ENCODE results near the gene KCNMA1.
A peak's percentile ranks its signal among the peaks of the same experiment; 100 is the strongest.
"Not testable (repeated sequence)": the region's sequence is repeated elsewhere in the genome, so short reads cannot be mapped to it uniquely, and the experiment has no call there.

Gene KCNMA1

DNA sequence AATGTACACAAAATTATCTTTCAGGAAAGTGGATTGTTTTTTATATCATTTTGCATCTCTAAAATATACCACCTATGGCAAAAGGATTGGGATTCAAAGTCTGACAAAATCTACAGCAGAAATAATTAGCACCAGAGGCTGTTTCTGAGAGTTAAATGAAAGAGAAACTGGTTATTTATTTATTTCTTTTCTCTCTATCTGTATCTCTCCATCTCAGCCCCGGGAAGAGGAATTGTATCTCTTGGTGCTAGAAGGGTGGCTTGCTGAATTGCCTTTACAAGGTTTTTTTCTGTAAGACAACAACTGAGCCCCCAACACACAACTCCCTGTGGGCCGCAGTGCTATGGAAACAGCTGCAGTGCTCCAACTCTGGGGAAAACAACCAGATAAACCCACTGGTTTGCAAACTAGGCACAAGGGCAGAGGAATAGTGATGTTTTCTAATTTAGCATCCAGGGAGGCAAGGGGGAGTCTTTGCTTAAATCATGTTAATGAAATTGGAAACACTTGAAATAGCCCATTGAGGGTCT is 249.0 kb downstream of the KCNMA1 start:
- DNase-seq = no peak

DNA sequence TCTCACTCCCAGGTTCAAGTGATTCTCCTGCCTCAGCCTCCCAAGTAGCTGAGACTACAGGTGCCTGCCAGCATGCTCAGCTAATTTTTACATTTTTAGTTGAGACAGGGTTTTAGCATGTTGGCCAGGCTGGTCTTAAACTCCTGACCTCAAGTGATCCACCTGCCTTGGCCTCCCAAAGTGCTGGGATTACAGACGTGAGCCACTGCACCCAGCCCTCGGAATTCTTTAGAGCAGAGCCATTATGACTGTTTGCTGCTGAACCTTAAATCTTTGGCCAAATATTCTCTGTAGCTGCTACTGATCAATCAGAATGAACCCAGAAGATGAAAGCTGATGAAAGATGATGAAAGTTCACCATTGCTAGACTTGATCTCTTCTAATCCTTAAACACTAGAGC is 249.9 kb downstream of the KCNMA1 start:
- not testable (repeated sequence) for DNase-seq

DNA sequence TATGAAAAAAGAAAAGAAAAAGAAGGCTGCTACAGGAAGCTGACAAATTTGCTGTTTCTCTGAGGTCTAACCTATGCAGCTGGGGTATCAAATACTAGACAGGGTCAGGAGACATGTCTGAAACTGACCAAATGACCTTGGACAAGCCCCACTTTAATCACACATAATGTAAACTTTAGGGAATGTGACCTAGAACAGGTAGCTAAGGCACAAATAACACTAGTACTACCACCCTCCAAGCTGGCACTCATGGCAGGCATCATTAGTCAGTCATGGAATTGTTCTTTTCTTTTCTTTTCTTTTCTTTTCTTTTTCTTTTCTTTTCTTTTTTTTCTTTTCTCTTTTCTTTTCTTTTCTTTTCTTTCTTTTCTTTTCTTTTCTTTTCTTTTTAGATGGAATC is 250.4 kb downstream of the KCNMA1 start:
- DNase-seq = no peak

DNA sequence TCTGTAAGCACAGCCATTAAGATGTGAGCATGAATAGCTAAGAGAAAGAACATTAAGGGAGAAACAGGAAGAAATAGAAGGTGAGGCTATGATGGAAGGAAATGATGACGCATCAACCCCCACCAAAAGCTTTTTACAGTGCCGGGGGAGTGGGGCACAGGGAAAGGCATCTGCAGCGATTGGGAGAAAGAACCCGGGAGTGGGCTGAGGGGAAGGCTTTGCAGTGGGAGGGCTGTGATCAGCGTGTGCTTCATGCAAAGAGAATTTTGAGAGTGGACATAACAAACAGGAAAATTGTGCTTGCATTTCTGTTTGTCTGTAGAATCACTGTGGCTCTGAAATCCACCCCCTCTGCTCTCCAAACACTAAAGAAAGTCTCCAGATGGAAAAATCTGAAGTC is 250.8 kb downstream of the KCNMA1 start:
- DNase-seq = no peak

DNA sequence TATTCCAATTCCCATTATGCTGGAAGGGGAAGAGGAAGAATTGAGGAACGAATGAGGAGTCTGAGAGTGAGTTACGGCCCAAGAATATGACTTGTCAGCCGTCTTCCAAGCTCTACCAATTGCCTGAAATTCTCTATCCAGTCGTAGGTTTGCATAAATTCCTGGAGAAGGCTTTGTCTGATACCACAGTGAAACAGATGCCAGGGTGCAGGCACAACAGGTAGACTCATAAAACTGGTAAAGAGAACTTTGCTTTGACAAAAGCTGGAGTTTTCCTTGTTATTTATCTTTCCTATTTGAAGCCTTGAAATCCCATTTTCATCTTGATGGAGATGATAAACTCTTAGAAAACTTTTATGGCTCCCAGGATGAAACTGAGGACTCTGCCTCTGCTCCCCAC is 251.2 kb downstream of the KCNMA1 start:
- no peak for DNase-seq

DNA sequence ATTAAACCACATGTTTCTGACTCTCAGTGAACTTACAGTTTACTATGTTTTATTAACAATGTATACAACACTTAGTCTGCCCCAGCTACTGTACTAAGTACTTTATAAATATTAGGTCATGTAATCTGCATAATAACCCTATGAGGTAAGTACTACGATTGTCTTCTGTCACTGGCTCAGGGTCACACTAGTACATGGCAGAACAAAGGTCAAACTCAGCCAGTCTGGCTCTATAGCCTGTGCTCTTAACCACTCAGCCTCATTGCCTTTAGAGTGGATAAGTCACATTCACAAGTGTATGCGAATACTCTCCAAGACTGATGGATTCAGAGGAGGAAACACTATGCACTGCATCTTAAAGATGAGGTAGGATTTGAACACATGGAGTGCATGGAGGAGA is 252.3 kb downstream of the KCNMA1 start:
- no peak for DNase-seq

DNA sequence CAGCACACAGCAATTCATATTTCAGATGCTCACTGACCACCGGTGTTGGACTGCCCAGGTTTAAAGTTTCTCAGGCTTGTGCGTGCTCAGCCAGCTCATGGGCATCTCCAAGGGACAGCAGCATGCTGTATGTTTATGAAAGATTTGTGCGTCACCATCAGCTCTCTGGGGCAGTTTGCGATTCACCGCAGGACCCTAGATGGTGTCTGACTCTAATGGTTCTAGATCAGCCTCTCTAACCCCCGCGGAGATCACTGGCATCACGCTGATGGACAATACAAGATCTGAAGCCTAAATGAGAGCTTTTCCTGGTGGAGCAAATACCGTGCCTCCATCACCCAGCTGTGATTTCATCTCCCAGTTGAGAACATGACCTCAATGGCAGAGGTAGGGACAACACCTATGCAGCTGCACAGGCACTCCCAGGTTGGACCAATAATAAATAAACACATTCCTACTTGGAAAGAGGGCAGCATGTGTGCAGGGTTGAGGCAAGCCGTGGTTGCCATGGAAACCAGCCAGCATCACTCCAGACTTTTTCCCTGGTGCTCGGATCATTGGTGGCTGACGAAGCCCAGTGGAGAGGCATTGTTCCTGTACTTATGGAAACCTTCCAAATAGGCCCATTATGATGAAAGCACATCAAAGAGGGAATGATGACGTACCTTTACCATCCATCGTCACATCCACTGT is 253.6 kb downstream of the KCNMA1 start:
- DNase-seq = peak in 2 of 3 experiments; percentile 25 to 73

DNA sequence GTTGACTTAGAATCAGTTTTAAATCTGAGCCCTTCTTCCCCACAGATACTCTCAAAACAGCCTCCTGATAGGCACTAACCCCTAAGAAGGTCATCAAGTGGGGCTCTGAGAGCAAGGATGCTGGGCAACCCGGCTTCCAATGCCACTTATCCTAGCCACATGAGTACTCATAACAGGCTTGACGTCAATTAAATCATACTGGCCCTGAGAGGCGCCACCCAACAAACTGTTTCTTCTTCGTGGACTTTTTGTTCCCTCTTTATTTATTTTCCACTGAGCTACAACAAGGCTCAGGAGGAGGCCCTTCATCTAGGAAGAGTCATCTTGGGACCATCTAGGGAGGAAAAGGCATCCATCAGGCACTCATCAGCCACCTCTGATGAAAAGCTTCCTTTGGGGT is 255.9 kb downstream of the KCNMA1 start:
- peak in 1 of 3 experiments; percentile 85 for DNase-seq

DNA sequence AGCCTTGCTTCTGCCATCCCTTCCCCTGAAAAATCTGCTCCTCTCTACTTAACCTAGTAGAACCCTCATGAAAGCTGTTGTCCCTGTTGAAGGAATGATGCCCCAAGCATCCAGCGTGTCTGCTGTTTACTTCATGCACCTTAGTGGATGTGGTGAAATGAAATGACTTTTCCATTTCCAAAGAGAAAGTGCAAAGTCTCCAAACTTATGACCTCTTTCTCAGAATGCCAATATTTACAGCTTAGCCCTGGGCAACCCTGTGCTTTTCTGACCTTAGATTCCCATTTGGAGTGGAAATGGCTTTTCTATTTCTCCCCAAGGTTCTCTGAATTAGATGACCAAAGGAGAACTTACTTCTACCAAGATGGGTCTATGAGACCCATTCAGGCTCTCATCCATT is 256.9 kb downstream of the KCNMA1 start:
- no peak for DNase-seq

DNA sequence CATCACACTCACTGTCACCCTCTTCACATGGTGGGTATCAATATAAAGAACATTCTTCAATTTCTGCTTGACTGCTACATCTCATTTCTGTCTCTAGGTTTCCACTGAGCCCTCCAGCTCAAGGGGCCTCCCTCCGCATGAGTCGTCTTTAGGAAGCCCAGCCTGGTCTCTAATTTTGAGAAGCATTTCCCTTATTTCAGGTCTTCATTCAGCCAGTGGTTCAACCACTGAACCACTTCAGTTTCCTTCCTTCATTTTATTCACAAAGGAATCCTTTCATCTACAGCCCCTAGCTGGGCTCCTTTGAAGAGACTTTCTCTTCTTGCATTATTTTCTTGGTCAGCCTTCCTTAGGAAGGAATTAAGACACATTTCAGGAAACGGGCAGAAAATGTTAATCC is 257.4 kb downstream of the KCNMA1 start:
- no peak for DNase-seq

DNA sequence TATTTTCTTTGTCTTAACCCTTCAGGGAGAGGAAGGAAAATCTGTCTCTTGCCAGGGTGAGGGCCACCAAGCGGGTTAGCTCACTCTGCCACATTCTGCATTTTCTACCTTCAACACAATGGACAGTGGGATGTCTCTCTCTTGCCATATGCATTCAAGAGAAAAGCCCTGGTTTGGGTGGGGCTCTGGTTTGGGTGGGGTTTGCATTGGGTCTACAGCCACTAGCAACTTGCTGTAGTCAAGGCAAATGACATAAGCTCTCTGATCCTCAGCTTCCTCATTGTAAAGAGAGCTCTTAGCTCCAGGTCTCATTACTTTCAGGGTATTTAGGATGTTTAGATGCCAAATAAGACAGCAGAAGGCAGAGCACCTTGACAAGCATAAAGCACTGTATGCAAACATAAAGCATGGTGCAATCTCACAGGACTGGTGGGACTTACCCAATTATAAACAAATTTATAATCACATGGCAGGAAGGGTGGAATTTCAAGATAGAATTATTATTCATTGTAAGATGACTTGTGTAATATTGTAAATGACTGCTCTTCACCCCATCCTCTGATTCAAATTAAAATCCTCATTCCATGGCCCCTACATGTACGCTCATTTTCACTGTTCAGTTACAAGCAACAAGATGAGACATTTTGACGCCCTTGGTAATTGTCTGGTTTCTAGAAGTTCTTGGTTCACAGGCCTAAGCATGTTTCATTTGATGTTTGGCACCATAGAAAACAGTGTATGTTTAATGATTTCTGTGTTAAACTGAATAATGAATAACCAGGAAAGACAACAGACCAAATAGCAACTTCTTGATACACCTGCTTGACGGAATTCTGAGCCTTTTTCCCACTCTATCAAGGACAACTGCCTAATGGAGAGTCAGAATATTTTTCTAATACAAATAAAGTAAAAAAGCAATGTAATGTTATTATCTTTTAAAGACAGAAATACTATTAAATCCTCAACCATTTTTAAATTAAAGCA is 258.9 kb downstream of the KCNMA1 start:
- DNase-seq = no peak

DNA sequence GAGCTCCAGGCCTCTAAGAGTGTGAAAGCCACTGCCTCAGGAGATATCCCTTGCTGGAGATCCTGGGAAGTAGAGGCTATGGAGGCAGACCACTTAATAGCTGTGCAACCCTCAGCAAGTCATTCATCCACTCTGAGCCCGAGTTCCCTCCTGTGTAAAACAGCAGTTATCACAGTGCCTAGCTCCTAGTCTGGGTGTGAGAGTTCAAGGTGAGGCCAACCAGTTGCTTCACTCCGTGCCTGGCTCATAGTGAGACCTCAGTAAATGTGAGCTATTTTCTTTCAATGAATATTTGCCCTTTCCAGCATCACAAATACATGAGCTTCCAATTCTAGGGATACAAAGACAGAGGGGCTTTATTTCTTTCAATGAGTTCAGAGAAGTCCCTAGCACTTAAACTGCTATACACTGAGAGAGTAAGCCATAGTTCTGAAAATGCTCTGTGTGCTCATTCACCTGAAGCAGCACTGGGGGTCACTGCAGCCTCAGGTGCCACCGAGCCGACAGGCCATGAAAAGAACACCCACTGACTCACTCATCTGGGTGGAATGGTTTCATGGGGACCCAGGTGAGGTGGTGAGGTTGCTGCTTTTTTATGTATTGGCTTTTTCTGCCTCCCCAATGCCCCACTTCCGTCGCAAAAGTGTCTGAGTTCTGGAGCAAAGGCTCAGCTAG is 259.8 kb downstream of the KCNMA1 start:
- DNase-seq = peak in 1 of 3 experiments; percentile 26

DNA sequence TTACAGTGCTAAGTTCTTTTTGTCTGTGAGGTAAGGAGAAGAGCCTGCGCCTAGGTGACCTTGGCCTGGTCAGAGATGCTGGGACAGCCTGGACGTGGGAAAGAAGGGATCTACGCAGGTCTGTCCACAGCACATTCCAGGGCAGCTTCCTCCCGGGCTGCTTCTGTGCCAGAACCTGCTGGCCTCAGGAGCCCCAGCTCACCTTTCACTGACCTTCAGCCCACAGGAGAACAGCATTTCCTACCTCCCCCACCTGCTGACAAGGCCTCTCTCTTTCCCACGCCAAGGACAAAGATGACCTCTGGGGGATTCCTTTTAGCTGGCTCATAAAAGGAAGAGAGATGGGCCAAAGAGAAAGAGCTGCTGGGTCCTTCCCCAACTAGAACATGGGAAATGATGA is 260.6 kb downstream of the KCNMA1 start:
- no peak for DNase-seq

DNA sequence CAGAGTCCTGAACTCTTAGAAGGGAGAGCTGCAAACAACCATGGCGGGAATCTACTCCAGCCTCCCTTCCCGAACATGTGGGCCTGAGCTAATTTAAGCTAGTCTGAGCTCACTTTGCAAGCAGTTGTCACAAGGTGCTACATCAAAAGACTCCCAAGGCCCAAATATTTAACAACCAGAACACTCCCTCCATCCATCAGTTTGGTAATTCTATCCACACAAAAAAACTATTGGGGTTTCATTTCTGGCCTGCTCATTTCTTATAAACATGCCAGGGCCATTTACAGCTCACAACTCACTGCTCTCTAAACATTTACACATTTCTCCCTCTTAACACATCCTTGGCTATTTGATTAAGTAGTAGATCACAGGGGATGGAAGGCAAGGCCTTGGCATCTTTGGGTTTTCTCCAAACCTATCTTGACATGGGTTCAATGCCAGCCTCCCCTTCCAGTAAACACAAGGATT is 263.4 kb downstream of the KCNMA1 start:
- no peak for DNase-seq

DNA sequence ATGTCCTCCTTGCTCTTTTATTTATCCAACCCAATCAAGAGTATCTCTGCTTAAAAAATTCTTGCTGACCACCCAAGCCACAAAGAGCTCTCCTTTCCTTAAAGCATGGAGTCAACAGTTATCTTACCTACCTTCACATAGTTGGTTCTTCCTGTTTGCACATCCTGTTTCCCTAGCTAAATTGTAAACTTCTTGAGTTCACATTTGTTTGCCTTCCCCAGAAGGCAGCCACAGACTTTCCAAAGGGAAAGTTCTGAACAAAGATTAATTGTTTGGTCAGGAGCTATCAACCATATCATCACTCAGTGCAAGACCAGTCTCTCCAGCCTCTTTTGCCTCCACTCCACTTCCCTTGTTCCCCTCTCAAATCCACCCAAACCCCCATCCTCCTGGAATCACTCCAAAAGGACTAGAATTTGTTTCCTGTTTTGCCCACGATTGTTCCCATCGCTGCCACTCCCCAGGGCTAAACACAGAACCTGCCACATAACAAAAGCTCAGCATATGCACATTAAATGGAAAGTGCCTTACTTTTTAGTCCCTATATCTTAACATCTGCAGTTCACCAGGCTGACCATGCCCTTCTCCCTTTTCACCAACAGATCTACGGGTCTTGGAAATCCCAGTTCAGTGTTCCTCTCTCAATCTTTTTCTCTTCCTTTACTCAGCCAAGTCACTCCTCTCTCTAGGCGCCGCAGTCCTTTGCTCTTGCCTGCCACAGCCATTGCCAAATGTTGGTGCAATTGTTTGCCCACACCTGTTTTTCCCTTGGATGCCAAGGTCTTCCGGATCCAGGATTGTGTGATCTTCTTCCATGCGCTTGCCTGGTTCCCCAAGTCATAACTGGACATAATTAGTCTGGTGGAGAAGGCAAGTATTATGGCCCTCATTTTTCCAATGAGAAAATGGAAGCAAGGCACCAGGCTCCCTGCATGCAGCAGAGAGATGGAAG is 265.5 kb downstream of the KCNMA1 start:
- no peak for DNase-seq

DNA sequence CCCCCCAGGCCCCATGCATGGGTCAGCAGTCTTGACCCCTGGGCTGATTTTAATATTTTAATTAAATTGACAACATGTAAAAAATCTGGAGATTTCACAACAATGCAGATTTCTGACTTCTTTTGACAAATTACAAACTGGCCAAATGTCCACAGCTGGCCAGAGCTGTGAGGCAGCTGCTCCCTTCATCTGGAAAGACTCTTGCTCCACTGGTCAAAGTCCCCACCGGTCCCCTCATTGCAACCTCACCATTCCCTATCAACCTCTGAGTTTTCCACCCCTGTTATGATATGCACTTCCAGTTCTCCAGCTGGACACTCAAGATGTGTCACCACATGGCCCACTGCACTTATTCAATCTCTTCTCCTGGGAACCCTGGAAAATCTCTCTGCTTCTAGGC is 266.2 kb downstream of the KCNMA1 start:
- no peak for DNase-seq

DNA sequence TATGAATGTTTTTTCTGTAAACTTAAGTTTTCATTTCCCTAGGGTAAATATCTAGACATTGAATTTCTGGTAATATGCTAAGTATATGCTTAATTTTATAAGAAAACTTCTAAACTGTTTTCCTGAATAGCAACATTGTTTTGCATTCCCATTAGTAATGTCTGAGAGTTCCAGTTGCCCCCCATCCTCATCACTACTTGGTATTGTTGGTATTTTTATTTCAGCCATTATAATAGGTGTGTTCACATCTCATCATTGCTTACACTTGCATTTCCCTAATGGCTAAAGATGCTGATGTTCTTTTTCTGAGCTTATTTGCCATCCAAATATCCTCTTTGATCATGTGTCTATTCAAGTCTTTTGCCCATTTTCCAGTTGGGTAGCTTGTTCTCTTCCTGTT is 269.6 kb downstream of the KCNMA1 start:
- no peak for DNase-seq

DNA sequence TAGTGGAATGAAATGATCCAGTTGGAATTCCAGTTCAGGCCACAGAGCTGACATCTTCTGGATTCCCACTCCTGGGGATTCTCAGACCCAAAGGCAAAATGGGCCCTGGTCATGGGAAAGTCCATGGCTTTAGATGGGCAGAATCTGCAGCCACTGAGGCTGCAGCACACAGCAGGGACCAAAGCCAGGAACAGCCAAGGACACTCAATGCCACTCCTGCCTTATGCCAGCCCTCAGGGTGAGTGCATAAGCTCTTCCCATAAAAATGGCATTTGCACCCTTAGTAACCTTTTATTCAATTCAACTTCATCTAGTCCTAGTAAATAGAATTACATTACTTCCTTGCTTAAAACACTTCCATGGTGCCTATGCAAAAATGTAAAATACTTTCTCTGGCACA is 274.4 kb downstream of the KCNMA1 start:
- no peak for DNase-seq

DNA sequence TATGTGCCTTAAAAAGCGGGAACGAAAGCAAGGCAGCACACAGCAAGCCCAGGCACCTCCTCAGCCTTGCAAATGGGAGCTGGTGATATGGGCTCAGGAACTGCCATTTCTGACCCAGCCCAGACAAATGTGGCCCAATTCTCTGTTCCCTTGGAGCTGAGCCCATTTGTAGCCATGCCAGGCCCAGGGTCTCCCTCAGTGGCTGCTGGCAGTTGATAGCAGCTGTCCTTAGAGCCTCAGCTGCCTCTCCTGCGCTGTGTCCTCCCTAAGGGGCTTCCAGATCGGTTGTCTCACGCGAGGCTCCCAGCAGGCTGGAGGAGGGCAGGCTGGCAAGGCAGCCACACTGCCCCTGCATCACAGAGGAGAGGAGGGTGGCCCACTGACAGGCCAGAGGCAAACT is 275.8 kb downstream of the KCNMA1 start:
- no peak for DNase-seq

DNA sequence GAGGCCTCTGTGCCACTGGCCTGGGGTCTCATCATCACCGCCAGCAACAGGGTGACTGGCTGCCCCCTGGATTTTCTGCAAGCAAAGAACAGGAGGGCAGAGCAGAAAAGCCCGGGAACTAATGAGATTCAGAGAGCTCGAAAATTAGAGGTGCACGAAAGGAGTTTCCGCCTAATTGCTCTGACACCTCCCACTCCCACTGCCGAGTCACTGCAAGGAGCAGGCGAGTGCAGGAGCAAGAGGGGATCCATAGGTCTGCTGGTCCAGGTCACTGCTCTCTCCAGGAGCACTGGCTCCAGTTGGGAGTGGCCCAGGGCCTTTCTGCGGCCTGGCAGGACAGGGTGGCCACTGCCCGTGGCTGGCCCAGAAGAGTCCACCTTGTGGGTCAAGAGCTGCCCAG is 276.2 kb downstream of the KCNMA1 start:
- DNase-seq = no peak

DNA sequence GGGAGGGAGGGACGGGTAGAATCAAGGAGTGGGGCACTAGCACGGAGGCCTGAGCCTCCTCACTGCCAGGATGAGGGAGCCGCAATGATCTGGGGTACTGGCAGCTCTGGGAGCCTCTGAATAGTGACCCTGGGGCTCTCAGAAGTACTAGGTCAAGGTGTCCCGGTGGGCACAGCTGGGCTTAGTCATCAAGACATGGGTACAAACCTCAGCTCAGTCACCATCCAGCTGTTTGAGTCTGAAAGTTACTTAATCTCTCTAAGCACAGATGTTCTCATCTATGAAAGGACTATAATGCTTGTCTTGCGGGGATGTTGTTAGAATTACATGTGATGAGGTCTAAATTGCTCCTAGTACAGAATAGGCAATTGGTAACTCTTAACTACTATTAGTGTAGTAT is 276.8 kb downstream of the KCNMA1 start:
- no peak for DNase-seq

DNA sequence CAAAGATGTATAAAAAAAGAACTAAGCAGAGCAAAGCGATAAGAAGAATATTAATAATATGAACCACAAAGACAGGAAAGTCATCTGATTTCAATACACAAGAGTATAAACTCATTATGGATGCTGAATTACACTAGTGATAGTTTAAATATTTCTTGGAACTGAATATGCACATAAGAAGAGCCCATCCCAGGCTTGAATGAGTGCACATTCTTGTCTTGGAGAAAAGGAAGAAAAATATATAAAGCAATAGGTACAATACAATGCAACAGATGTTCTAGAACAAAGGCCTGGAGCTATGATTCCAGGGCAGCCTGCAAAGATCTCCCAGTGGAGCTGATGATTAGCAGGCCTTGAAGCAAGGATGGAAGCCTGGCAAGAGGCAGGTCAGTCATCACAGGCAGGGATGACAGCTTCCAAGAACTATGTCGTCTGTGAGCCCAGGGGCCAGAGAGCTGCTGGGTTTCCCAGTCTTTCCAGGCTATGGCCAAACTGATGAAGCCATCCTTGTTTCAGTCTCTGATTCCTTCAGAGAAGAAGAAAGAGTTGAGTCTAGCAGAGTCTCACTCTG is 277.6 kb downstream of the KCNMA1 start:
- no peak for DNase-seq

All from NCI-H1417 (cell line).